Activated naive CD4-positive, alpha-beta T cell treated with anti-CD3 and anti-CD28 coated beads, Interleukin-2, amount 50 U/mL, for 72 hours (primary cell): ENCODE measurements around the gene ZNF428. TPM values are rescaled to one million over a fixed set of nuclear protein-coding genes. Genes with fewer than 3 reads are reported as not detected.

Source experiments
- ATAC-seq, 2 donors: fragments of 150-1000 bp; cut with Tn5 transposase; 2 replicates each; pipeline ENCODE4 v1.10.0; 2021; ENCODE audit warnings: mild to moderate bottlenecking in 2 of 2, moderate library complexity in 2 of 2
- DNase-seq, 2 donors: peaks; one replicate each; pipeline ENCODE4 v3.0.0; 2021 to 2022; ENCODE audit warnings: low spot score in 2 of 2
- H3K27ac Mint-ChIP-seq, 2 donors: one replicate each; pipeline ENCODE4 v1.8.0; 2022; ENCODE audit warnings: mild to moderate bottlenecking in 2 of 2, mixed read lengths in 2 of 2
- H3K36me3 Mint-ChIP-seq, 2 donors: one replicate each; pipeline ENCODE4 v1.8.0; 2022; ENCODE audit warnings: mixed read lengths in 2 of 2
- H3K9me3 Mint-ChIP-seq, 2 donors: one replicate each; pipeline ENCODE4 v1.8.0; 2022; ENCODE audit warnings: mixed read lengths in 2 of 2
- total RNA-seq, 2 donors: library from RNA; stranded (reverse); gene quantifications; one replicate each; pipeline ENCODE4 v1.2.3, GENCODE V29; 2022

ZNF428 gene
- total RNA-seq, 2 donors from 2014 or later = 14.2 to 21.1 TPM

DNA sequence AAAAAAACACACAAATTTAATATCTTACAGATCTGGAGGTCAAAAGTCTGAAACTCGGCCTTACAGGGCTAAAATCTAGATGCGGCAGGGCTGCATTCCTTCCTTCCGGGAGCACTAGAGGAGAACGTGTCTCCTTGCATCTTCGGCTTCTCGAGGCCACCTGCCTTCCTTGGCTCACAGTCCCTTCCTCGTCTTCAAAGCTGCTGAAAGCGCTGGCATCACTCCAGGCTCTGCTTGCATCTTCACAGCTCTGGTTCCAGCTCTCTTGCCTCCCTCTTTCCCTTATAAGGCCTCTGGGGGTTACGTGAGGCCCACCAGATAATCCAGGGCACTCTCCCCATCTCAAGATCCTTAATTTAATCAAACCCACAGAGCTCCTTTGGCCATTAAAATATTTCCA lies 54.6 kb downstream of the ZNF428 start:
- H3K9me3 Mint-ChIP-seq = peaks cover 3% of the 10 kb centered on the region in 2 donors
- peaks cover 6 to 29% of the 10 kb centered on the region in 2 donors for H3K36me3 Mint-ChIP-seq
- DNase-seq (no peak), ATAC-seq (no peak)
- peak overlapping the region; percentile 41 to 99 for H3K27ac Mint-ChIP-seq

- ATAC-seq = no peak
- DNase-seq = no peak
- Mint-ChIP-seq H3K9me3 (peaks cover 3% of the 10 kb centered on the region in 2 donors), H3K27ac (peak overlapping the region; percentile 27 to 99), H3K36me3 (peaks cover 6 to 29% of the 10 kb centered on the region in 2 donors)
These were observed 55.5 kb downstream of the ZNF428 start for GRCh38 chr19:43563816-43564457.

DNA sequence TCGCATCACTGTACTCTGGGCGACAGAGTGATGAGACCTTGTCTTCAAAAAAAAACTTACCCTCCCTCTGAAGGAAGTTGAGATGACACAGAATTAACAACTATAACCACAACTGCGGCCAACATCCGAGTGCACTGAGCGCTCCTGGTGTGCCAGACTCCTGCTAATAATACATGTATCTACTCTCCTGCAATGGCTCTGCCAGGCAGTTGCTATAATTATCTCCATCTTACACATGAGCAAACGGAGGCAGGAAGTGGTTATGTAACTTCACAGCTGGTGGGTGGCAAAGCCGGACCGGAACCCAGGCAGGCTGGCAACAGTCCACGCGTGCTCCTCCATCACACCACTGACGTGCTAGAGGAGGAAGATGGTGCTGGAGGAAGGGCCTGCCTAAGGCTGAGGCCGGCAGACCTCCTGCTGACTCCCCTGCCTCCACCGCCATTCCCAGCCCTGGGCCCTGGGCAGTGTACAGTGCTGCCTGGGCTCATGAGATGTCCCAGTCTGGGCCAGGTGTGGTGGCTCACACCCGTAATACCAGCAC lies 56.7 kb downstream of the ZNF428 start:
- peak; percentile 91 to 97 for ATAC-seq
- peak overlapping the region; percentile 97 to 99 for H3K27ac Mint-ChIP-seq
- H3K9me3 Mint-ChIP-seq = peaks cover 3% of the 10 kb centered on the region in 2 donors
- peak; percentile 53 to 86 for DNase-seq
- H3K36me3 Mint-ChIP-seq = peaks cover 6 to 29% of the 10 kb centered on the region in 2 donors

GRCh38 chr19:43562226-43562697 lies 57.2 kb downstream of the ZNF428 start:
- Mint-ChIP-seq H3K27ac (peak overlapping the region; percentile 97 to 99), H3K36me3 (peaks cover 6 to 29% of the 10 kb centered on the region in 2 donors), H3K9me3 (peaks cover 3% of the 10 kb centered on the region in 2 donors)
- ATAC-seq (peak in 1 of 2 donors; percentile 30), DNase-seq (no peak)

GRCh38 chr19:43561139-43561970 lies 58.1 kb downstream of the ZNF428 start:
- ATAC-seq = no peak
- peaks cover 6 to 29% of the 10 kb centered on the region in 2 donors for H3K36me3 Mint-ChIP-seq
- peaks cover 3% of the 10 kb centered on the region in 2 donors for H3K9me3 Mint-ChIP-seq
- DNase-seq = no peak
- H3K27ac Mint-ChIP-seq = peak overlapping the region; percentile 97 to 99

- Mint-ChIP-seq H3K27ac (peak overlapping the region; percentile 70 to 99), H3K36me3 (peaks cover 6 to 29% of the 10 kb centered on the region in 2 donors), H3K9me3 (peaks cover 3% of the 10 kb centered on the region in 2 donors)
- ATAC-seq = no peak
- no peak for DNase-seq
These were observed 58.7 kb downstream of the ZNF428 start for GRCh38 chr19:43560687-43561086.

Other genes with a start within 250 kb of the ZNF428 start
- not detected for gene TEX101, start 204.7 kb downstream of the ZNF428 start, total RNA-seq
- 1 to 10 TPM; 3.0 to 7.1 TPM for gene LYPD3, start 154.0 kb downstream of the ZNF428 start, total RNA-seq
- gene PHLDB3, start 114.9 kb downstream of the ZNF428 start, total RNA-seq = 10 to 100 TPM; 23.1 to 27.3 TPM
- 10 to 100 TPM; 88.0 to 89.2 TPM for gene ETHE1, start 92.4 kb downstream of the ZNF428 start, total RNA-seq
- 1 to 10 TPM in 1 of 2 donors, under 1 TPM in 1; 0.98 to 3.3 TPM for gene ZNF575, start 86.4 kb downstream of the ZNF428 start, total RNA-seq
- gene XRCC1, start 44.1 kb downstream of the ZNF428 start, total RNA-seq = 10 to 100 TPM; 36.9 to 39.5 TPM
- gene PINLYP, start 43.8 kb downstream of the ZNF428 start, total RNA-seq = 1 to 10 TPM; 6.5 to 9.0 TPM
- gene IRGQ, start 23.5 kb downstream of the ZNF428 start, total RNA-seq = 10 to 100 TPM; 21.6 to 29.4 TPM
- 10 to 100 TPM; 15.9 to 19.6 TPM for gene ZNF576, start 23.0 kb downstream of the ZNF428 start, total RNA-seq
- under 1 TPM; 0.68 to 0.80 TPM for gene SRRM5, start 7.5 kb downstream of the ZNF428 start, total RNA-seq
- gene CADM4, start 20.2 kb upstream of the ZNF428 start, total RNA-seq = under 1 TPM; 0.58 to 0.66 TPM
- 10 to 100 TPM; 13.8 to 20.8 TPM for gene PLAUR, start 50.5 kb upstream of the ZNF428 start, total RNA-seq
- gene IRGC, start 96.4 kb upstream of the ZNF428 start, total RNA-seq = not detected
- 100 to 1,000 TPM in 1 of 2 donors, 10 to 100 TPM in 1; 62.8 to 145 TPM for gene SMG9, start 135.3 kb upstream of the ZNF428 start, total RNA-seq
- gene KCNN4, start 161.3 kb upstream of the ZNF428 start, total RNA-seq = 100 to 1,000 TPM; 110 to 145 TPM
- gene LYPD5, start 182.8 kb upstream of the ZNF428 start, total RNA-seq = 1 to 10 TPM in 1 of 2 donors, under 1 TPM in 1; 0.97 to 3.8 TPM
- gene ZNF283, start 207.7 kb upstream of the ZNF428 start, total RNA-seq = 10 to 100 TPM in 1 of 2 donors, 1 to 10 TPM in 1; 7.7 to 12.0 TPM